Ovary (tissue), 9 donors: ENCODE data around the gene TAF13. TPM values are rescaled to one million over a fixed set of nuclear protein-coding genes. Genes with fewer than 3 reads are reported as not detected.
"Not testable (repeated sequence)": the region's sequence is repeated elsewhere in the genome, so short reads cannot be mapped to it uniquely, and the experiment has no call there.

Experiments used
- DNase-seq, 5 donors: peaks; one replicate each; pipeline ENCODE4 v3.0.0-alpha.2; 2019 to 2020
- H3K27ac ChIP-seq, 2 donors: fragments of 200-600 bp; one replicate each; pipeline versions ENCODE4 v1.5.1 to v1.8.0; 2019 to 2022
- H3K27me3 ChIP-seq: fragments of 200-600 bp; one replicate; pipeline ENCODE4 v1.8.0; 2022
- H3K36me3 ChIP-seq: fragments of 200-600 bp; sonication (generic); one replicate; pipeline ENCODE4 v1.5.1; 2019
- H3K4me1 ChIP-seq: one replicate; pipeline ENCODE4 v1.8.1; 2013; ENCODE audit warnings: mild to moderate bottlenecking, moderate library complexity; ENCODE audit not compliant: insufficient read depth
- H3K4me3 ChIP-seq: fragments of 200-600 bp; sonication (generic); one replicate; pipeline ENCODE4 v1.5.1; 2017
- H3K9me3 ChIP-seq, 2 donors: fragments of 200-600 bp in 1 of 2; sonication (generic) in 1 of 2; one replicate each; pipeline versions ENCODE4 v1.5.1 to v1.8.1; 2013 to 2019; ENCODE audit warnings: mild to moderate bottlenecking in 1 of 2, moderate library complexity in 1 of 2
- CTCF ChIP-seq, 3 donors: fragments of 450-650 bp in 2 of 3; fragments of 200-600 bp in 1 of 3; IDR thresholded peaks; one replicate each; pipeline versions ENCODE4 v1.5.1 to v1.8.0; 2016 to 2022; ENCODE audit warnings: antibody characterized with exemption in 3 of 3, mild to moderate bottlenecking in 1 of 3
- EP300 ChIP-seq: sonication (generic); formaldehyde crosslinking; IDR thresholded peaks from one replicate; pipeline ENCODE4 v1.6.1; 2017; ENCODE audit warnings: antibody characterized with exemption
- POLR2A ChIP-seq: fragments of 450-650 bp; IDR thresholded peaks from one replicate; pipeline ENCODE4 v1.6.1; 2017; ENCODE audit warnings: antibody characterized with exemption, mild to moderate bottlenecking, moderate library complexity
- WGBS, 3 donors: extraction: QIAGEN DNeasy Blood & Tissue Kit in 1 of 3; methylation state at CpG; one replicate each; pipeline versions ENCODE4 v1.1.5 to v1.1.7; 2013 to 2017; 5-methylcytosine and 5-hydroxymethylcytosine counted together
- intact Hi-C, 4 donors: fragments of 100-400 bp; cut with DNase I; formaldehyde crosslinking; loops; one replicate each; pipeline versions ENCODE4 v1.11.0 to v1.15.1; 2022 to 2023
- polyA plus RNA-seq, 2 donors: library from polyadenylated mRNA; stranded (reverse); fragments of 200-250 nt in 1 of 2; fragments of 350-450 nt in 1 of 2; fragmentation: Illumina TruSeq in 1 of 2; extraction: RNeasy Lipid Tissue Mini Kit (QIAGEN cat#74804) in 1 of 2; gene quantifications; one replicate each; pipeline ENCODE4 v1.2.3, GENCODE V29; 2013 to 2014
- total RNA-seq, 7 donors: library from RNA; depleted of rRNA in 2 of 7; stranded (reverse); fragments of >200 nt in 2 of 7; fragmentation: NEBNext Ultra II Directional in 3 of 7; extraction: Animal tissue kit (Norgen Biotek cat#: 25700) in 3 of 7; gene quantifications; one replicate each; pipeline versions ENCODE4 v1.1.0 to v1.2.4, GENCODE V29; 2016 to 2023
- donor health status: DM: no; HTN: no; CAD: no; lungs with moderate emphysema.
- donor health status: DM: no; HTN: no; CAD: no.
- donor health status: Bipolar disorder and iron deficiency.
- donor health status: DM: yes; HTN: yes; CAD: no.
- donor health status: DM: no; HTN: no; CAD: no.
- donor health status: DM: yes; HTN: yes; CAD: no.

The TAF13 gene
- total and polyA plus RNA-seq, 9 donors: 6.6 to 29.2 (median 19.5) TPM

GRCh38 chr1:109060707-109061106, 15.1 kb downstream of the TAF13 start:
- H3K4me1 ChIP-seq: no peaks in the 10 kb centered on the region
- TF ChIP-seq CTCF (IDR thresholded peaks at IDR 0.05) (no peak), EP300 (no peak), POLR2A (no peak)
- intact Hi-C loops: no loop called here
- no peak overlapping the region for H3K4me3 ChIP-seq
- no peaks in the 10 kb centered on the region for H3K9me3 ChIP-seq
- DNase-seq: no peak
- WGBS, 3 donors: 86 to 90% (median 86%) methylated on average over 7 of the region's 7 CpGs
- H3K27me3 ChIP-seq: no peaks in the 10 kb centered on the region
- H3K36me3 ChIP-seq: no peaks in the 10 kb centered on the region
- H3K27ac ChIP-seq: no peak overlapping the region

DNA sequence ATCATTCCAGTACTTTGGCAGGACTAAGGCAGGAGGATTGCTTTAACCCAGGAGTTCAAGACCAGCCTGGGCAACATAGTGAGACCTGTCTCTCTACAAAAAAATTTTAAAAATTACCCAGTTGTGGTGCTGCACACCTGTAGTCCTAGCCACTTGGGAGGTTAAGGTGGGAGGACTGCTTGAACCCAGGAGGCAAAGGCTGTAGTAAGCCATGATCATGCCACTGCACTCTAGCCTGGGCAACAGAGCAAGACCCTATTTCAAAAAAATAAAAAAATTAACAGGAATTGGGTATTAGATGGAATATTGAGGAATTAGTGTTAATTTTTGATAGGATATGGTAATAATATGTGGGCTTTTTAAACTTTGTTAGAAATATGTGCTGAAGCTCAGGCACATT, 16.8 kb downstream of the TAF13 start:
- DNase-seq: no peak
- Histone ChIP-seq H3K4me1 (no peaks in the 10 kb centered on the region), H3K27ac (no peak overlapping the region), H3K9me3 (no peaks in the 10 kb centered on the region), H3K4me3 (no peak overlapping the region), H3K27me3 (no peaks in the 10 kb centered on the region), H3K36me3 (no peaks in the 10 kb centered on the region)
- intact Hi-C loops: no loop called here
- TF ChIP-seq POLR2A: no peak
- no peak for TF ChIP-seq EP300
- TF ChIP-seq CTCF (IDR thresholded peaks at IDR 0.05): no peak

DNA sequence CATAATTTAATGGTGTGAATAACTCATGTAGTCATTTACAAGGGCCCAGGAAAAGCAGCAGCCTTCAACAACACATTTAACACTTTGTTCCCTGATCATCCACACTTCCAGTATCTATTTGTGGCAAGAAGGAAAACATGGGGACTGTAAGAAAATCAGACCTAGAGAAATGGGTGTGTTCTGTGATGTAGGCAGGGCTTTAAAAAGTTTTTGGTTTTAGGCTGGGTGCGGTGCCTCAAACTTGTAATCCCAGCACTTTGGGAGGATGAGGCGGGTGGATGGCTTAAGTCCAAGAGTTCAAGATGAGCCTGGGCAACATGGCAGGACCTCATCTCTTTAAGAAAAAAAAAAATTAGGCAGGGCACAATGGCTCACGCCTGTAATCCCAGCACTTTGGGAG, 19.7 kb downstream of the TAF13 start:
- no peak overlapping the region for H3K27ac ChIP-seq
- H3K9me3 ChIP-seq: no peaks in the 10 kb centered on the region
- intact Hi-C loops: no loop called here
- no peak for DNase-seq
- TF ChIP-seq CTCF (IDR thresholded peaks at IDR 0.05) (no peak), POLR2A (no peak), EP300 (no peak)
- no peaks in the 10 kb centered on the region for H3K4me1 ChIP-seq
- WGBS, 3 donors: 83 to 86% (median 85%) methylated on average over 3 of the region's 3 CpGs
- no peaks in the 10 kb centered on the region for H3K36me3 ChIP-seq
- no peak overlapping the region for H3K4me3 ChIP-seq
- H3K27me3 ChIP-seq: no peaks in the 10 kb centered on the region

DNA sequence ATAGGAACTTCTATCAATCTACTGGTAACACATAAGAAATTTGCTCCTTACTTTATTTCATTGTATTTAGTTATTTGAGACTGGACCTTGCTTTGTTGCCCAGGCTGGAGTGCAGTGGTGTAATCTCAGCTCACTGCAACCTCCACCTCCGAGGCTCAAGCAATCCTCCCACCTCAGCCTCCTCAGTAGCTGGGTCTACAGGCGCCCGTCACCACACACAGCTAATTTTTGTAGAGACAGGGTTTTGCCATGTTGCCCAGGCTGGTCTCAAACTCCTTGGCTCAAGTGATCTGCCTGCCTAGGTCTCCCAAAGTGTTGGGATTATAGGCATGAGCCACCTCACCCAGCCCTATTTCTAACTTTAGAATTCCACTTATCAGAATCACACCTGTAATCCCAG, 23.7 kb downstream of the TAF13 start:
- 90 to 91% (median 91%) methylated on average over 3 of the region's 3 CpGs for WGBS, 3 donors

GRCh38 chr1:109050228-109050995, 25.4 kb downstream of the TAF13 start:
- WGBS, 3 donors: 63 to 70% (median 66%) methylated on average over 7 of the region's 7 CpGs
- H3K27ac ChIP-seq: no peak overlapping the region
- intact Hi-C loops: no loop called here

More for the DNA sequence above, 23.7 kb downstream of the TAF13 start:
- H3K9me3 ChIP-seq, H3K4me3 ChIP-seq, H3K4me1 ChIP-seq, DNase-seq, H3K36me3 ChIP-seq, H3K27ac ChIP-seq, intact Hi-C loops, H3K27me3 ChIP-seq: not testable (repeated sequence)

More at GRCh38 chr1:109050228-109050995, 25.4 kb downstream of the TAF13 start:
- DNase-seq: no peak
- no peak overlapping the region for H3K4me3 ChIP-seq
- no peak for TF ChIP-seq CTCF (IDR thresholded peaks at IDR 0.05)
- TF ChIP-seq EP300: no peak
- TF ChIP-seq POLR2A: no peak
- H3K4me1 ChIP-seq: no peaks in the 10 kb centered on the region
- no peaks in the 10 kb centered on the region for H3K9me3 ChIP-seq
- H3K27me3 ChIP-seq: no peaks in the 10 kb centered on the region
- no peaks in the 10 kb centered on the region for H3K36me3 ChIP-seq
